M059J (cell line): ENCODE data around the gene CCDC82. TPM values are rescaled to one million over a fixed set of nuclear protein-coding genes. Genes with fewer than 3 reads are reported as not detected.

Experiments used
- DNase-seq: peaks from one replicate; pipeline ENCODE4 v3.0.0-alpha.2; 2012; ENCODE audit warnings: low read depth
- total RNA-seq: library from RNA; depleted of rRNA; stranded (reverse); fragments of >200 nt; shearing (Covaris generic); gene quantifications from 2 replicates; pipeline ENCODE4 v1.2.3, GENCODE V29; 2014

Gene CCDC82
- total RNA-seq, 1 experiment from 2014 or later = 13.6 TPM

DNA sequence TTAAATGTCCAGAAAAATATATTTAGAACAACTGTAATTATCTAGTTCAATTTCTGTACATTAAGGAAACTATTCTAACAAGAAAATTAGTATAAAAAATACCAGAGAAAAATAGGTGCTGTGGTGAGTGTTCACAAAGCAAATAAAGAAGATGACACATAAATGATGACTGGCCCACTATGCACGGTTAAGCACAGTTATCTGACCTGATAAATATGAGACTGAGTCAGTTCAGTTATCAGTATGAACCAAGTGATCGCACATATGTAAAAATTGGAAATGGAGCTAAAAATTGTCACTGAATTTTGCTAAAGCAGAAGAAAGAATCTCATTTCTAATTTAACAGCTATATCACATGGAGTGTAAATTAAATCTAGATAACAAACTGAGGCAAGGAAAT is 27.9 kb downstream of the CCDC82 start:
- DNase-seq = no peak

DNA sequence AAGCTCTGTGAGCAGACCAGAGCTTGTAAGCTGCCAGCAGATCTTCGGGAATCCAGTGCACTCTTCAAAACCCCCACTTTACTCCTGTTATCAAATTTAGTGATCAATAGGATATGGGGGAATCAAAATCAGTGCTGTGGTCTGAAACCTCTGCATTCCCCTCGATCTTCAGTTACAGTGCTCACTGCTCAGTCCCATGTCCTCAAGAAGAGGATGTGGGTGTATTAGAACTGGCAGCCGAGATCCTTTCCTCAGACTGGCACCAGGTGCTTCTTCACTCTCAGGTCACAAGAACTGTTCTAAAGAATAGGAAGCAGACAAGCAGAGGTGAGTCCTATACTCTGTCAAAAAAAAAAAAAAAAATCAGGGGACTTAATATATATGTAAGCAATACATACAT is 31.4 kb downstream of the CCDC82 start:
- DNase-seq = no peak

DNA sequence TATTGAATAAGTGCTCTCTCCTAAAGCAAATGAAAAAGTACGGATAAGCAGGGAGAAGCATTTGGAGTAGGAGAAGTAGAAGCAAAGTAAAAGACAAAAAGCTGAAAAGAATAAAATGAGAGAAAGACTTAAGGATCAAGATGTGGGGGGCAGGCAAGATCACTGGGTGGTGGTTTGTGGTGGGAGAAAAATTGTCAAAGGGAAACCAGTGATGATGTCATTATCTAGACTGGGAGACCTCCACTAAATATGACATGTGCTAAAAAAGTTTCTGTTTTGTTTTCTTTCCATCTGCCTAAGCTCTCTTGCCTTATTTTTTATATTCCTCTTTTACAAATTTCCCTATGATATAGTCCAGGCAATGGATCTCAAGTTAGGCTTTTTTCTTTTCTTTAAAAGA is 31.9 kb downstream of the CCDC82 start:
- no peak for DNase-seq

DNA sequence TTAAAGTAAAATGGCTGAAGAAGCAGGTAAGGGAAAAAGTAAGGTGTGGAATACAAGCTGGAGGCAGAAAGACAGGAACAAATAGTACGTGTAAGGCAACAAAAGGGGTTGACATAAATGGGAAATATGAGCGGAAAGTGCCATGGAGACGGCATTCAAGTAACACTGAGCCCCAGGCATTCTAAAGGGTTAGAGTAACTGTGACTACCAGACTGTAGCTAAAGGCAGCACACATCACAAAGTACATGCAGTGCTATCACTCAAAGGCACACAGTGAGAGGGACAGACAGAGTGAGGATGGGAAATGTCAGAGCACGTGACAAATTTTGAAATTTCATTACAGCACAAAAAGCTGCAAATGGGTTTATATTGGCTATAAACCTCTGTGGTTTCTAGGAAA is 32.9 kb downstream of the CCDC82 start:
- no peak for DNase-seq

DNA sequence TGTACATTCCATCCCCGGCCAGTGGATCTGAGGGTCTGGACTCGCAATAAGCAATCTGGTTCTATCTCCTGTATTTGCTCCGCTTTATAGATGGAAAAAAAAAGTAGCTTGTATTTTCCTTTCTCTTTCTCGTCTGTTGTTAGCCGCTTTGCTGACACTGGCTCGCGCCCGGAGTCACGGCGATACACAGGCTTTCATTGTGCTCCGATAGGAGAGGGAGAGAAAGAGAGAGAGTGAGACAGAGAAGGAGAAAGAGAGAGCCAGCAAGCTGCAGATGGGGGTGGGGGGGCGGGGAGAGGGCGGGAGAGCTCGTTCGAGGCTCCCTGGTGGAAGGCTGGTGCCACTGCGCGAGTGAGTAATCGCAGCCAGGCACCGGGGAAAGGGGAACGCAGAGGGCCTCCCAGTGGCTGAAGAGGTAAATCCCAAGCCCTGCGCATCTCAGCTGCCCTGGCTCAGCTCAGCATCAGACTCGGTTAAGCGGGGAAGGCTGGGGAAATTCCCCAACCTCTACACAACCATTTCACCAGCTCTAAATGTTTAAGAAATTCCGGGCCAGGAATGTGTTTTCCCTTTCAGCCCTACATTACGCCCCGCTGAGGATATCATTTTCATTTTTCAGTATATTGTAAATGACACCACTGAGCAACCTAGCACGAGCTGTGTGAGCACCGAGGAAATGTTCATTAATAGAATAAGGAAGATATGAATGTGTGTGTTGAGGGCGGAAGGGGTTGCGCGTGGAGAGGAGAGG is 46.6 kb downstream of the CCDC82 start, which contains the start of gene MAML2:
Gene MAML2 (minus strand): TSS at position 235 of the 751 bp plus-strand sequence. CDS start 1,300 bp downstream, outside the sequence.
- peak; percentile 93 for DNase-seq

DNA sequence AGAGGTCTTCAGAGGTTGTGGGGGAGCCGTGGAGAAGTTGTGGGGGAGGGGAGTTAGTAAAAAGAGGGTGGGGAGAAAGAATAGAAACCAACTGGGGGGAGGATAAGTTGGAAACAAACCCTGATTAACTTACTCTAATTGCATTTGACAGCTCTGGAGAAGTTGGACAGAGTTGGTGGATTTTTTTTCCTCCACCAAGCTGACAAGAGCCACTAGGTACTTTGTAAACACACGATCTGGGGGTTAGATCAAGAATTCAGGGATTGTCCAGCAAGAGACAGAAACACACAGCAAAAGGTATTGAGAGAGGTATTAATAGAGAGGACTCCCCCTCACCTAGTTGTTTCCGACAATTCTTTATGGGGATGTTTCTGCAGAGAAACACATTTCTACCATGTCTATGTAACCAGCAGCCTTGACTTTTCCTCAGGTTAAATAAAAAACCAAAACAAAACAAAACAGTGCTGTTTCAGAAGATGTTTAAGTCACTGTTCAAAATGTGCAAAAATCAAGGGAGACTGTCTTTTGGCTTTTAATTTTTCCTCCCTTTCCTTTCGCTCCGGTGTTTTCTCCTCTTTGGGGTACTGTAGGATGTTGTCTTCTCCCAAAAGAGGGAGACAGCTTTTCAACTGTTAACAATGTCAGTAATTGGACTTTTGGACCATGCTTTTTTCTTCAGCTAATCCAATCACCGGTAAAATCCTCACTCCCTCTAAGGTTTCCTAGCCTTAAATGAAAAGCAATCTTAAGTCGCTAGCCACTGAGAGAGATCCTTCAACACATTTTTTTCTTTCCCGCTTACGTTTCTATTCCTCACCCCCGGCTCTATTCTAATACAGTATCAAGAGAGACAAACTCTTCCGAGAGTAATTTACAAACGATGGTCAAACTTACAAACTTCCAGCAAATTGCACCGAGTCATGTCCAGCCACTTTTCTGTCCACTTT is 47.4 kb downstream of the CCDC82 start:
- DNase-seq = no peak

DNA sequence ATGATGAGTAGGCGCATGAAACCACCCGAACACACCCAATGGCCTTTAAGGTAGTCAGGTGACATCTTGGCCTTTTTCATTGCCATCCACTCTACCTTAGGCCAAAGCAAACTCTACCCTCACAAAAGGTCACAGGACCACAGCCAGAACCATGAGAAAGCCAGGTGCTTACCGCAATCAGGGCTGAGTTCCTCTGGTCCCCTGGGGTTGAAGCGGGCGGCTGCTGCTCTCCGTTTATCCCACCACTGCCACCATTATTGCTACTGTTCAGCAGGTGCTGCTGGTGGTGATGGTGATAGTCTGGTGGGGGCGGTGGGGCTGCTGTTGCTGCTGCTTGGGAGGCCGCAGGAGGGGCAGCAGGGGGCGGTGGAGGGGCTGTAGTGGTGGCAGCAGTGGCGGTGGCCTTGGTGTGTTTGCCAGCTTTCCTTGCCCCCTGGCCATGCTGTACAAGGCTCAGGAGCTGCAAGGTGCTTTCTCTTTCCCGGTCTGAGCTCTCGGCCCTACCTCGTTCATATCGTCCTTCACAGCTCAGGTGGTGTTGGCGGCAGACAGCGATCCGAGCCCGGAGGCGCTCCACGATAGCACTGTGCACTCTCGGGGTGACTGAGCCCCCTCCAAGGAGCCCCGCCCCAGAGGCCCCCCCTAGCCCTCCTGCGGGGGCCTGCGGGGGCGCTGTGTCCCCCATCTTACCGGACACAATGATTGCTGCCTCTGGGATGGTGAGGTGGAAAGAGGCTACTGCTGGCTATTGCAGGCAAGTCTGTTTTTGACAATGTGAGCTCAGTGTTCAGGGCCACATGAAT is 48.3 kb downstream of the CCDC82 start:
- peak; percentile 78 for DNase-seq

DNA sequence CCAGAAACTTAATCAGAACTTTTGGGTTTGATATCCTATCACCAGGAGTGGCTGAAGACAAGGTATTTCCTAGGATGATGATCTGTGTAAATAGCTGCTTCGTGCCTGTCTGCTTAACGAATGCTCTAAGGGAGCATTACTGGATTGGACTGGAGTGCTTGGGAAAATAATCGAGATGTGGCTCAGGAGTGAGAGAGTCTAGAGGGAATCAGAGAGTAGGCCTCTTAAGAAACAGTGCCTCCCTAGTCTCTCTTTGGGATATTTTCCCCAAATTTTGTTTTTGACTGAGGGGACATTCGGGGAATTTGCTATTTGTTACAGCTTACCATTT is 49.2 kb downstream of the CCDC82 start:
- DNase-seq = peak; percentile 43

DNA sequence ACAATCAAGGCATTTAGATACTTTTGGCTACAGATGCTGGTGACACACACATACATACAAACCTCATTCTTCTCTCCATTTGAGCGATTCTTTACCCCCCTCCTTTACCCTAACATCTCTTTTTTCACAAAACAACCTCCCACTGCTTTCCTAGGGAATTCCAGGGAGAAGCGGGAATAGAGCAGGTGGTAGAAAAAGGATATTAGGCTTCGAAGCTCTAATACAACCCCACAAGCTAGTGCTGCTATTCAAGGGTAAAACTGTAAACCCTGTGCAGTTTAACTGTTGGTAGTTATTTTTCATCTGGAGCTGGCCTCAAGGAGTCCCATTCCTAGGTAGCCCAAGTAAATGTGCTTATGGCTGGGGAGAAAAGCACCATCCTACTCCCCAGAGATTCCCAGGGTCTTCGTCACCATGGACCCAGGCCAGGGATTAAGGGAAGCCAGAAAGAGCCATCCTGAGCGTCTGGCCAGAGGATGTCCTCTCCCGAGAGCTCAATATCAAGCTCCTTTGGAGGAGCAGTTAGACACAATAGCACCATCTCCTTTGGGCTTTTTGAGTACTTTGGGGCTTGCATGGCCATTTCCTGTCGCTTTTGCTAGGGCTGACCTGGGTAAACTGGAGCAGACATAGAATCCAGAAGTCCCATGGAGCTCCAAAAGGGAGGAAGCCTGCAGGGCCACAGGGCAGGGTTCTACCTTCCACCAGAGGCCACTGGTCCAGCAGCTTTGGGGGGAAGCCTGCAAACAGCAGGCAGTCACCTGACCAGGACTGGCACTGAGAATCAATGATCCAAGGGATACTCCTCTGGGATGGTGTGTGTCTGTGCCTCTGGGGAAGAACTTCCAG is 49.8 kb downstream of the CCDC82 start:
- peak; percentile 78 for DNase-seq

DNA sequence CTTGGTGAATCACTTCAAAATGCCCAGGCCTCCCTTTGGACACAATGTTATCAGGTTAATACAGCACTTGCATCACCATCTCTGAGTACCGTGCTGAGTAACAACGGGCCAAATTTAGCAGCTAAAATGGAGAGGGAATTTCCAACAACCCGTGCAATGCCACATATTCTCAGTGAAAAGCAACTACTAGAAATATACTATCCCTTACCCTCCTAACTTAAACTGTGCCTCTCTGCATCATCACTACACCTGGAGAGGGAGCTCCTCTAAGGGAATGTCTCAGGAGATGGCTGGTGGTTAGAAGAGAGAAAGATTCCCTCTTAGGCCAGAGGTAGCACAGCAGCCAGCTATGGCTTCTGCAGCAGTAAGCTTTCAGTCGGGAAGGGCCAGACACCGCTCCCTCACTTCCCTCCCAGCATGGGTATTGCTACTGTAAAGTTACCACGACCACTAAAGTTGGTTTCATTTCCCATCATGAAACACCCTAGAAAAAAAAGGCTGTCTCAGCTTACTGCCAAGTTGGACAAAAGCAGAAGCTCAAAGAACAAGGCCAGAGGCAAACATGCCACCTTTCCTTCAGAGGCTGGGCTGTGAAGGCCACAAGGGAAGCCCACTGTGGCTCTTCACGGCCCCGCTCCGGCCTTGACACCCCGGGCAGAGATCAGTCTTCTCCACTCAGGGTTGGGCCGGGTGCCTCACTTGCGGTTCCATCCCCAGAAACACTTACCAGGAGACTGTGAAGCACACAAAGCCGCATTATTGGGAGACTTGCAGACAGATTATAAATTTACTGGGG is 50.6 kb downstream of the CCDC82 start:
- DNase-seq = peak; percentile 70

DNA sequence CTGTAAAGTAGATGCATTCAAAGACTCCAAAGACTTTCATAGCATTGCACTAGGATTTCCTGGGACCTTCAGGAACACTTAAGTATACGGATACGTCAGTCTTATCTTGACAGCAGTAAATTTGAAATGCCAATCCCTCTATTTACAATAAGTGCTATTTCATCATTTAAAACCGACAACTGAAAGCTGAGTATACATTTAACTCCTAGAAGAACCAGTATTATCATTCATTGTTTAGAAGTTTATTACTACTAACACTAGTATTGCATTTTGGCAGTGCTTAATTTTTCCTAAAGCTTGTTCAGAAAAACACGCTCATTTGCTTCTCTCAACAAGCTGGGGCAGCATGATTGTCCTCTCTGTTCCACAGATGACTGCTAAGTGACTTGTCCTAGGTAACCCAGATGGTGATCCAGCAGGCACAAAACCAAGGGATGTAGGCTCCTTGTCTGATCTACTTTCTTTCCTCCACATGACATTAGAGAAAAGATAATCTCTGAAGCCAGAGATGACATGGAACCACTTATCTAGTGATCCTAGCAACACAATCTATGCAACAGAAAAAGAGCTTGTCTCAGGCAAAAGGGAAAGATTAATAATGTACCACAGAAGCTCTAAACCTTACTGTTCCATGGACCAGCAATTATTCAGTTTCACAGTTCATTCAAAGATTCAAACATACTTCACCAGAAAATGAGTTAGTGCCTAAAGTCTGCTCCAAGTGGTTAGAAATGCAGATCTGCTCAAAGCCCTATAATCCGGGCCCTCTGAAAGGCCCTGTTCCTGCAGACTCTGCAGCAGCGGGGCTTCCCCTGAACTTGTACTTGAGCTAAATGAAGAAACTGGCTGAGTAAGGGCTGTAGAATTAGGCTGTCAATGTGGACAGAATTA is 51.9 kb downstream of the CCDC82 start:
- no peak for DNase-seq

DNA sequence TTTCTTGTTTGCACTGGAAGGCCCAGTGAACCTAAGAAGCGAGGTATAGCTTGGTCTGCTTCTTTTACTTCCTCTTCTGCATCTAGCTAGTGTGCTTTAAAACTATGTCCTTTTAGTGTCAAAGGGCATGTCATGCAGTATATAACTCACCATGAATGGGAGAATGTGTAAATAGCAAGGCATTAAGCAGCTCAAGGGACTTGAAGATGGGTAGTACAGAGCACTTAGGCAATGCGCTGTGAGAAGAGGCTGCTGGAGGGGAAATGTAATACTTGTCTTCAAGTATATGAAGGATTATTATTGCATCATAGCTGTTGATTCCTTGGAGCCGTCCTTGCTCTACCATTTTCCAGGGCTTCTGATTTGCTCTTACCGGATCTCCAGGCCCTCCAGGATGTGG is 54.3 kb downstream of the CCDC82 start:
- no peak for DNase-seq

DNA sequence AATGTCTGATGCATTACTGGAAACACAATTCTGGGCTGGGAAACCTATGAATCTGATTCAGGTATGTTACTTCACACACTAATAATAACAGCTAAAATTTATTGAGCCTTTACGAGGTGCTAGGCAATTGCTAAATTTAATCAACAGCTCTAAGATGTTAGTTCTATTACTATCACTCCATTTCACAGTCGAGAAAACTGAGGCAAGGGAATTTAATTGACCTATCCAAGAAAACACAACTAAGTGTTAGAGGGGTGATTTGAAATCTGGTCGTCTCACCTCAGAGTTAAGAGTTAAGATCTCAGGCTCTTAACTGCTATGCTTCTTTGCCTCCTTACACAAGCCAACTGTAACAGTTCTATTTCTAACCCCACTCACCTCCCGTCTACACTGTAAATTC is 55.5 kb downstream of the CCDC82 start:
- no peak for DNase-seq

DNA sequence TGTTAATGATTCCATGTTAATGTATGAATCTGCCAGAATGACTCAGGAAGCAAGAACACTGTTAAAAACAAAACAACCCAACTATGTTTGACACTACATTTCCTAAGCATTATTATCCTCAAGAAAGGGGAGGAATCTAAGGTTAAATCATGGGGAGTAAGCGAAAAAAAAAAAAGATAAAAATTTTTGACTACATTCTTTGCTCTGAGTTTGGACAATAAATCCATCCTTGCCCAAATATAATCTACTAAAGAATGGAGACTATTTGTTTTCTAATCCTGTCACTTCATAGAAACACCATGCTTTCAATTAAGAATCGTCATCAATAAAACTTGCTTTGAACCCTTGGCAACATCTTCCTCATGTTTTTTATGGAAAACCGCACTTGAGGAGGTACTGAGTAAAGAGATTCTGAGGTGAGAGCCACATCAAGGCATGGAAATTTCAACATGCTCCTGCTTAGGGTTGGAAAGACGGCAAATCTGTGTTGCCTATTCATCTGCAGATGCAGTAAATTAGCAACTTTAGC is 56.5 kb downstream of the CCDC82 start:
- peak; percentile 71 for DNase-seq

DNA sequence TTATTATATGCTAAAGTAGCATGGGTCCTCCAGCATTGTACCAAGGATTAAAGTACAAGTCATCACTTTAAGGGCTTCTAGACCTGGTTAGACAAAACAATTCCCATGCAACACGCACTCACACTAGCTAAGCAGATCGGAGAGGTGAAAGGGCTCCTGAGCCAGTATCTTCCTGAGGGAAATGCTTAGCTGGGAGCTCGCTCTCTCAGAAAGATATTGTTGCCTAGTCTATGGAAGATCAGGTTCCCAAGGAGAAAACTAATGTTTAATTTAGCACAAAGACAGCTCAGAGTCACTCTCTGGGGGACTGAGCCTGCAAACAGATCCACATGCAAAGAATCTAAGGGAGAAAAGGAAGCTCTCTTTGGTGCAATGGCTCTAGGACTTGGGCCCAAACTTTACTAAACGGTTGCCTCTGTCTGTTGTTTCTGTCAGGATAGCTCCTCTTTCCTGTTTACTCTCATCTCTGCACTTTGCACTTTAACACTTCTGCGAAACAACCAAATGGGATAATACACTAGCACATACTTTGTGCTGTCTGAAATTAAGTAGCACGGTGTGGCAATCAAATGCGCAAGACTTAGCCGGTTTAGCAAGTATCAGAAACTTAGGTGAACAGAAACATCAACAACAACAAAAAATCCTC is 57.5 kb downstream of the CCDC82 start:
- no peak for DNase-seq

DNA sequence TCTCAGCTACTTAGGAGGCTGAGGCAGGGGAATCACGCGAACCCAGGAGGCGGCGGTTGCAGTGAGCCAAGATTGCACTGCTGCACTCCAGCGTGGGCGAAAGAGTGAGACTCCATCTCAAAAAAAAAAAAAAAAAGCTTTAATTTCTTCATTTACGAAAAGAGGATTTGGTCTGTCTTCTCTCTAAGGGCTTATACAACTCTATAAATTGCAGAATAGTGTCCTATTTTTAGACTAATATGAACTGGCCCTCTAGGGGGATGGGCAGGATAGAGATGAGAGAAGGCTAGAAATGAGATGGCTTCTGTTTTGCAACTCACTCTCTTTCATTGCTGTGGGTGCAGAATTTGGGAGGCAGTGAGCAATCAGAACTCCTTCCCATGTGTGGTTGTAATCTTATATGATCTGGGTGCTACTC is 58.0 kb downstream of the CCDC82 start:
- DNase-seq = no peak

DNA sequence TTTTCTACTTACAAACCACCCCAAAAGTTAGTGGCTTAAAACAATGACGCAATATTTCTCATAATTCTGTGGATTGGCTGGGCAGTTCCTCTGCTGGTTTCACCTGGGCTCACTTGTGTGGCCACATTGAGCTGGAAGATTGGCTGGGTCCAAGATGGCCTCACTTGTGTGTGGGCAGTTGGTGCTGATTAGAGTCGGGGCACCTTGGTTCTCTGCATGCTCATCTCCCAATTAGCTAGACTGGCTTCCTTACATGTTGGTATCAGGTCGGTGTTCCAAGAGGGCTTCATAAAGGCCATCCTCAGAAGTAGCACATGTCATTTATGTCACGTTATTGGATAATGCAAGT is 59.2 kb downstream of the CCDC82 start:
- no peak for DNase-seq

DNA sequence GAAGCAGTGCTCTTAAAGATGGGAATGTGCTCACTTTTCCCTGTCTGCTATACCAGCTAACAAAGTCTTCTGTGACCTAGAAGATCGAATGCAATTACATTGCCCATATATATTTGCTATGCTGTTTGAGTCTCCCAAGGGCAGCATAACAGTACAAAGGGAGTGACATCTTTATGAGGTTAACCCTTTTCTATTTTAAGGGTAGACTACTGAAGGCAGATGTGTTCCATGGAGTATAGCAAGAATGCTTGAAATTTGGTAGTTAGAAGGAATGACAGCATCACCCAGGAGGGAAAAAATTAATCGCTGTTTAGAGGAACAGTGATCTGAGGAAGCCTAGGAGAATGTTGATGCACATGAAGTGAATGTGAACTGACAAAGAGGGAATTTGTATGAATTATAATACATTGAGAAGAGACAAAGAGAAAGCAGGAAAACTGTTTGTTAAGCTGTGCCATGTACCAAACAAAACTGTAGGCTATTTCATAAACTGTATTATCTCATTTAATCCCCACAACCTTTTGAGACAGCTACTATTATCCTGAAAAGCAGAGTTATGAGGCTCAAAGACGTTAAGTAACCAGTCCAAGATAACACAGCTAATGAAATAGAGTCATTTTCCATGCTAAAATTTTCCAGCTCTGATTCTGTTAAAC is 59.7 kb downstream of the CCDC82 start:
- DNase-seq = no peak
